HG03520 (cell line): ENCODE results near the gene FCRLA.
"Not testable (repeated sequence)": the region's sequence is repeated elsewhere in the genome, so short reads cannot be mapped to it uniquely, and the experiment has no call there.

ENCODE experiments used
- ATAC-seq: cut with Tn5 transposase; IDR thresholded peaks from one replicate; pipeline ENCODE4 v1.9.1; 2021; ENCODE audit warnings: mild to moderate bottlenecking, moderate library complexity; ENCODE audit not compliant: unreplicated experiment

FCRLA gene

DNA sequence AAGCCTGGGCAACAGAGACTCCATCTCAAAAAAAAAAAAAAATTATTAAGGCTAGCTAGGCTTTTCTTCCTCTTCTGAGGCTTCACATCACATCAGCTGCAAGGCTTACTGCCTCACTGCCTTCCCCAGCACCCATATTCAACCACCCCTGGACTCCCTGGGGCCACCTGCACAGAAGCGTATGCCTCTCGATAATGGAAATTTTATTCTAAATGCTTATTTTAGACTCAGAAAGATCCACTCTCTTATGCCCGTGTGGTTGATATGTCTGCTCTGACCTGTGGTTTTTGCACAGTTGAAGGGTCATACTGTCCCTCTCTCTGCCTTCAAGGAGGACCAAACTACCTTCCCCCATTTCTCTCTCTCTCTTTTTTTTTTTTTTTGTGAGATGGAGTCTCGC is 1.5 kb upstream of the FCRLA start:
- ATAC-seq: no peak

GRCh38 chr1:161706113-161706481 is 932 bp upstream of the FCRLA start:
- no peak for ATAC-seq

- ATAC-seq: no peak
Observed at GRCh38 chr1:161707503-161707902, 474 bp downstream of the FCRLA start.

- ATAC-seq: no peak
Observed at GRCh38 chr1:161709373-161709772, 2.3 kb downstream of the FCRLA start.

DNA sequence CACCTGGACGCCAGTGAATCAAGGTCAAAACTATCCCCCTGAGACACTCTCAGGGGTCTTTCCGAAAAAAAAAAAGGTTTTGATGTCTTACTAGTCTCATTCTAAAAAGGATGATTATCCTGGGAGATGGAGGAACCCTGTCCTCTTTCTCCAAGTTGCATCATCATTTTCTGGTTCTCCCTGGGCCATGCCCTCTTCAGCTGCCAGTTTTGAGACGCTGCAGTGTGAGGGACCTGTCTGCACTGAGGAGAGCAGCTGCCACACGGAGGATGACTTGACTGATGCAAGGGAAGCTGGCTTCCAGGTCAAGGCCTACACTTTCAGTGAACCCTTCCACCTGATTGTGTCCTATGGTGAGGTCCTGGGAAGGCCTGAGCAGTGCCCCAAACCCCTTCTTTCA is 3.5 kb downstream of the FCRLA start:
- ATAC-seq: no peak

- no peak for ATAC-seq
Observed at GRCh38 chr1:161718559-161719324, 11.7 kb downstream of the FCRLA start.

- ATAC-seq: no peak
Observed at GRCh38 chr1:161719325-161719611, 12.2 kb downstream of the FCRLA start.

DNA sequence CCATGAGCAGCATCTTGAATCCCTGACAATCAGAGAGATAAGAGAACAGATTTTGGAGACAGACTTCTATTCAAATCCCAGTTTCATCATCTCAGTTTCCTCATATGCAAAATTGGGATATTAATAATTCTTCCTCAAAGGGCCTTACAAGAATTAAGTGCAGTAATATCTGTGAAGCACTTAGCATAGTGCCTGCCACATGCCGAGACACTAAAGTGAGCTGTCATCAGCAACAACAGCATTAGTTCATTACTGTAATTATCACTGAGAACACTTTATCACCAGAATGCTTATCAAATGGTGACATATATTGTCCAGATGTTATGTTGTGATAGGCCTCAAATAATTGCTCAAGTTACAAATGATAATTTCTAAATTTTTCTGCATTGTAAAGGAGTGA is 13.4 kb downstream of the FCRLA start:
- ATAC-seq: no peak

DNA sequence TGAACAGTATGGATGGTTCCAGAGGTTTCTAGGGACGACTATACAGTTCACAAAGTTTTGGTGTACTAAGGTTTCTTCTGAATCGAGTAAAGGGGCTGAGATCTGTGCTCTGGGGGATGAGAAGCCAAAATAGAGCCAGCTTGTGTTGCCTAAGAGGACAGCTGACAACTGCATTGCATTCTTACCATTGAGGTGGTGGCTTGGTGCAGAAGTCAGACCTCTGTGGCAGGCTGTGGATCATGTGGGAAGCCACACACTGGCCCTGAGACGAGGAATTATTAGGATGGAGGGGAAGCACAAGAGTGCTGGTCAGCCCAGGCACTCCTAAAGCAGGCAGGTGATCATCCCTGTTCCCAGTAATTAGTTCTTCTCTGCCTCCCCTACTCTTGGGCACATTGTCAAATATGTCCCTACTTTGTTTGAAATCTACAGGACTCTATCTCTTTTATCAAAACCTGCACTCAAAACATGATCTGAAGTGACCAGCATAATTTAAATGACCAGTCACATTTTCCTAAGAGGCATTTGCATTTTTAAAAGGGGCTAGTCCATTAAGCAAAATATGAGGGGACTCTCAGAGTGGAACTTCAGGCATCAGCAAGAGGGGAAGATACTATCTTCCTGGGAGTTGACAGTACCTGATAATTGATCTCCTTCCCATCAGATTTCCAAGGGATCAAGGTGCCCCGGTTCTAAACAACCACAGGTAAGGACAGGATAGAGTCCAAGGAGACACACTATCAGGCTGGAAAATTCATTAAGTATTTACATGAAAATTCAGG is 14.1 kb downstream of the FCRLA start, which contains the start of gene FCRLB:
FCRLB (plus strand) TSS at position 589 of the 782 bp plus-strand sequence. CDS start 1,129 bp downstream, outside the sequence.
- no peak for ATAC-seq

DNA sequence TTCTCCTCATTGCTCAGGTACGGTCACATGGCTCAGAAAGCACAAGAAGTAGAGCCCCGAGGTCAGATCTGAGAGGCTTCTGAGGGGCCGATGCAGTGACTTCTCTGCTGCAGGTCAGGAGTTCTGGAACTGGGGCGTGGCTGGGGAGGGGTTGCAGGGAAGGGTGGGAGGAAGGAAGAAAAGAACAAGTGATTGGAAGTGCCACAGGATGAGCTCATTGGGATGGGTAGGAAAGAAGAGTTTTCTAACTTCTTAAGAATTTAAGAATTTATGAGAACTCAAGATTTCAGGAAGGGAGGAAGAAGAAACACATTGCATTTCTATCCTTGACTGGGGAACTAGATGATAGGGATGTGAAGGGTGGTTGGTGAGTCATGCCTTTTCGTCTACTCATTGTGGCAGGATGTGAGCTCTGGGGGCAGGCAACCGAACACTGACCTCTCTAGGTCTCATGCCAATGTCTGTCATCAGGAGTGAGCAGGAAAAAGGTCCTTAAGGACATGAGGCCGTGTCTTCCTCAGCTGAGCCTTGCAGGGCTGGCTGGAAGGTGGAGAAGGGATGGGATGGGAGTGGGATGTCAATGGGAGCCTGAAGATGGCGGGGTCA is 14.8 kb downstream of the FCRLA start:
- ATAC-seq: no peak

DNA sequence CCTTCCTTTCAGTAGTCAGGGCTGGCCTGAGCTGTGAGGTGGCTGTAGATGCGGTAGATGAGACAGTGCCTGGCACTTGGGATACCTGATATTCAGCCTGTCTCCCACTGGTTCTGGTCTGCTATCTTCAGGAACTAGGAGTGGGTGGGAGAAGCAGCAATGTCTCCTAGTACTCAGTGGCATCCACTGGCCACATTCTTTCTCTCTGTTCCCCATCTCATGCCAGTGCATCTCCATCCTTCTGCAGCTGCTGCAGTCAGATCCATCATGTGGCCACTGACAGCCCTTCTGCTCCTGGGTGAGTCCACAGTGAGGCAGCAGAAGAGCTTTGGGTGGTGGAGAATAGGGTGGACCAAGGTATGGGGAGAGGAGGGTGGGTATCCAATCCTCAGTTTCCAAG is 15.4 kb downstream of the FCRLA start:
- ATAC-seq: no peak

GRCh38 chr1:161723459-161724141 is 16.6 kb downstream of the FCRLA start:
- ATAC-seq: no peak

GRCh38 chr1:161725258-161725907 is 18.4 kb downstream of the FCRLA start:
- not testable (repeated sequence) for ATAC-seq

- no peak for ATAC-seq
Observed at GRCh38 chr1:161725908-161726472, 19.0 kb downstream of the FCRLA start.

GRCh38 chr1:161726473-161727255 is 19.6 kb downstream of the FCRLA start:
- ATAC-seq: no peak

DNA sequence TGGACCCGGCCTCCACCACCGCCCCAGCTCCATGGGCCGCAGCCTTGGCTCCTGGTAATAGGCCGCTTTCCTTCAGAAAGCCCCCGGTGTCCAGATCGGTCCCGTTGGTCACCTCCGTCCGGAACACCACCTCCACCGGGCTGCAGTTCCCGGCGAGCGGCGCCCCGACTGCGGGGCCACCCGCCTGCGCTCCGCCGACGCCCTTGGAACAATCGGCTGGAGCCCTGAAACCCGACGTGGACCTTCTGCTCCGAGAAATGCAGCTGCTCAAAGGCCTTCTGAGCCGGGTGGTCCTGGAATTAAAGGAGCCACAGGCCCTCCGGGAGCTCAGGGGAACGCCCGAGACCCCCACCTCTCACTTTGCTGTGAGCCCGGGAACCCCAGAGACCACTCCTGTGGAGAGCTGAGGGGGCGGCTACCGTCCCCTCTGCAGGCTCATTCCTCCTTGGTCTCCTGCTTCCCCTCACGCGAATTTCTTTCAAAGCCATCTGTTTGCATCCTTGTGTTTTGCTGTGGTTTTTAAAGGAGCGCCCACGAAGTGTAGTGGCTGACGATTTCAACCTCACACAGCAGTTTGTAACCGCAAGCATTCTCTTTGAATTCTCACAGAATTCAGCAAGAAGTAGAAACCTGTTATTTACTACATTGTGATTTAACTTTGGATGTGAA is 20.4 kb downstream of the FCRLA start:
- no peak for ATAC-seq

- ATAC-seq: no peak
Observed at GRCh38 chr1:161728376-161729226, 21.6 kb downstream of the FCRLA start.

DNA sequence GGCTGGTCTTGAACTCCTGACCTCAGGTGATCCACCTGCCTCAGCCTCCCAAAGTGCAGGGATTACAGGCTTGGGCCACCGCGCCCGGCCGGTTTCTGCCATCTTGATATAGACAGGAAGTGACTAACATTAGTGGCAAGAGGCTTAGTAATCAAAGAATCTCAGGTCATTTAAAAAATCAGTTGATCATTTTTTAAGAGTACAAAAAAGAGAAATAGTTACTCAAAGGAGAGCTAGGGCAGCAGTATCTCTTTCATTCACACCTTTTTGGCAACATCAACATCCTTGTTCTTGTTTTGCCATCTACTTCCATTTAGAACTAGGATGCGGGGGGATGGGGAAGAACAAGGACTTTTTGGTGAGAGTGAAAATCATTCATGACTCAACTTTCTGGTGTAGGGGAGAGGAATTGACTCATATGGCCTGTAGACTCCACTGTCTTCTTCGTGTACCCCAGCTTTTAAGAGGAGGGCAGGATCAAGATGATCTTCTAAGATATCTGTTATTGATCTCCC is 23.1 kb downstream of the FCRLA start:
- no peak for ATAC-seq
